ENCODE measurements around the gene SETD6.
"Not testable (repeated sequence)": the region's sequence is repeated elsewhere in the genome, so short reads cannot be mapped to it uniquely, and the experiment has no call there.

Gene SETD6

GRCh38 chr16:58548378-58548777 is 33.1 kb downstream of the SETD6 start:
- no peak for DNase-seq

DNA sequence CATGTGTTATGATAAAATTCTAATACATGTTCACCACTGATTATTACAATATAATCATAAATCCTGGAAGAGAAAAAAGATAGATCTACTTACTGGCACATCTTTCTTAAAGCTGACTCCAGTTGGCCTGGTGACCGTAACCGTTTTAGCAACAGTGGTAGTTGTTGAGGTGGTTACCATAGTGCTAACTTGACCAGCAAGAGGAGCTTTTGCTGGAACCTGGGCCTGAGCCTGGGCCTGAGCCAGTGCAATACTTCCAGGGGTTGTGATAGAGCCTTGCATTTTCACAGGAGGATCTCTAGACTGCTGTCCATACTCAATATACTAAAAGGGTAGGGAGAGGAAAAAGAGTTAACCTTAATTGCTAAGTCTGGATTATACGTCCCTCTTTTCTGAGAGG is 36.2 kb downstream of the SETD6 start:
- no peak for DNase-seq

DNA sequence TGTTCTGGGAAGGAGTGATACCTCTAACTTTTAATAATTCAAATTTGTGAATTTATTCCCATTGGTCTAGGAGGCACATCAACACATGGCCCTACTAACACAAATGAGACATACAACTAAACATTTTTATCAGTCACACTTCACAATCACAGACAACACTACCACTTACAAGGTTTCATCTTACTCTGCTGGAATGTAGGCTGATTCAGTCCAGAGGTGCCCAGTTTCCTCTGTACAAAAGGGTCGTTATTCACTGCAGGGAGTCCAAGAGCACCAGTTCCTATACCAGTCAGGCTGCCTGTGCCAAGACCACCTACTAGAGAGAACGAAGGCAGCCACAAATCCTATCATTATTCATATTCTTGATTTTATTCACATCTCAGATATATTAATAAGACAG is 41.4 kb downstream of the SETD6 start:
- no peak for DNase-seq

DNA sequence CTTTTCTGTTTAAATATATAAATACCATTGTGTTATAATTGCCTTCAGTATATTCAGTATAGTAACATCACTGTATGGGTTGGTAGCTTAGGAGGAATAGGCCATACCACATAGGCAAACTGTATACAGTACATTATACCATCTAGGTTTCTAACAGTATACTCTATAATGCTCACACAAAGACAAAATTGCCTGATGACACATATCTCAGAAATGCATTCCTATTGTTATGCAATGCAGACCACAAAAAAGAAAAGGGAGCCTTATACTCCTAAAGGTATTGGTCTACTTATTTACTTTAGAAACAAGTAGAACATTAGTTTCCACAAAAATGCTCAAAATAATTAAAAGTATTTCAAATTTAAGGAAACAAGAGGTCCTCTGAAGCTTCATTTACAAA is 47.9 kb downstream of the SETD6 start:
- no peak for DNase-seq

GRCh38 chr16:58563775-58564174 is 48.5 kb downstream of the SETD6 start:
- no peak for DNase-seq

- DNase-seq: not testable (repeated sequence)
These were observed 50.4 kb downstream of the SETD6 start for GRCh38 chr16:58565697-58566096.

All from CD4-positive, alpha-beta T cell treated with Interferon alpha-2 for 1 hour (primary cell).